T follicular helper cell (primary cell): ENCODE measurements around the gene PRKCI.
"Not testable (repeated sequence)": the region's sequence is repeated elsewhere in the genome, so short reads cannot be mapped to it uniquely, and the experiment has no call there.

Source experiments
- DNase-seq: peaks from one replicate; pipeline ENCODE4 v3.0.0-alpha.2; 2020; ENCODE audit warnings: low read depth

Gene PRKCI

GRCh38 chr3:170290194-170290593 lies 68.0 kb downstream of the PRKCI start:
- no peak for DNase-seq

GRCh38 chr3:170295586-170295985 lies 73.4 kb downstream of the PRKCI start:
- no peak for DNase-seq

DNA sequence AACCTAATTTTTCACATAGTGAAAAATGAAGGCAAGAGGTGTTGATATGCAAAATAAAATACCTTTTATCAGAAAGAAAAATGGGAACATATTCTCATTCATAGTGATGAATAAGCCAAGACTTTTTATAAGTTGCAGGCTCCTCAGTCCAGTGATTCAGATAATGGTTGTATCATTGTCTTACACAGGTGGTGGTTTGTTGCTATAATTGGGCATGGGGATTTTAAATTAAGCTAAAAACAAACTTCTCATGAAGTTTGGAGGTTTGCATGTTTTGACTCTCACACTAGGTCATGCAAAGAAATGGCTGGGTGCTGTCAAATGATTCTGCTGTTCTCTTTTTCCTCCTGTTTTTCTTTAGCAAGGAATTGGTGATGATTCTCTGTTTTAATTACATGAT lies 74.5 kb downstream of the PRKCI start:
- no peak for DNase-seq

GRCh38 chr3:170301405-170301804 lies 79.2 kb downstream of the PRKCI start:
- no peak for DNase-seq

DNA sequence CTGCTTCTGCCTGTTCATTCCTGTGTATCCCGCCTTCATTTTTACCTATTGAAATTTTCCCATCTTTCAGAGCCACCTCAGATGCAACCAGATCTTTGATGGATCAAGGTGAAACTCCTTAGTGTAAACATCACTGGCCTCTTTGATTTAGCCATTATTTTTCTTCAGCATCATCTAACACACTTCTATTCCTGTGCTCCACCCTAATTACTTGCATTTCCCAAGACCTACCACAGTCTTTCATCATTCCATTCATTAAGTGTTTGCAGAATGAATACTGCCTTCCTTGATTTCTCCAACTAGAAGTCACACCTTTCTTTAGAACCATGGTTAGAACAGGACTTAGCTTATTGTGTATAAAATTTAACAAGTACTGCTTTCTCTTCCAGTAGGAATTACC lies 79.8 kb downstream of the PRKCI start:
- DNase-seq, result no peak

- DNase-seq, result no peak
These were observed 83.8 kb downstream of the PRKCI start for GRCh38 chr3:170306015-170306414.

DNA sequence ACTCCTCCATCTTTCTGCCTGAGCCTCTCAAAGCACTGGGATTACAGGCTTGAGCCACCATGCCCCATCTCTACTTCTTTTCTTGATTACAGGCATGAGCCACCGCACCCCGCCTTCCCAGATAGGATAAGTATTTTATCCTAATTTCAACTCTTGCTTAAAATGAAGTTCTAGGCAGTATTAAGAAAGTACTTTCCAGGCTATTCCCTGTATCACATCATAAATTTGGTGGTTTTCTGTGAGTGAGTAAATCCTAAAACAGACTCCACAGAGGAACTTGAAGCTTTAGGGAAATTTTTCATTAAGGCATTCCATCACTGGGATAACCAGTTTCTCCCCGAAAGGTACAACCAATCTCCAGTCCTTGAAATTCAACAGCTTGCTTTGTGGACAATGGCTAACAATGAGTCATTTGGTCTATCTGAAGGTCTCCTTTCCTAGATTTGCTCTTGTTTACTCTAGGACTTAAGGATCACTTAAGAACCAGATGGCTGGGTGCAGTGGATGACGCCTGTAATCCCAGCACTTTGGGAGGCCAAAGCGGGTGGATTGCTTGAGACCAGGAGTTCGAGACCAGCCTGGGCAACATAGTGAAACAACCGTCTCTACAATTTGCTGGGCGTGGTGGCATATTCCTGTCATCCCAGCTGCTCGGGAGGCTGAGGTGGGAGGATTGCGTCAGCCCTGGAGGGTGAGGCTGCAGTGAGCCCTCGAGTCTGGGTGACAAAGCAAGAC lies 85.6 kb downstream of the PRKCI start:
- no peak for DNase-seq

- no peak for DNase-seq
These were observed 86.8 kb downstream of the PRKCI start for GRCh38 chr3:170309046-170309445.

DNA sequence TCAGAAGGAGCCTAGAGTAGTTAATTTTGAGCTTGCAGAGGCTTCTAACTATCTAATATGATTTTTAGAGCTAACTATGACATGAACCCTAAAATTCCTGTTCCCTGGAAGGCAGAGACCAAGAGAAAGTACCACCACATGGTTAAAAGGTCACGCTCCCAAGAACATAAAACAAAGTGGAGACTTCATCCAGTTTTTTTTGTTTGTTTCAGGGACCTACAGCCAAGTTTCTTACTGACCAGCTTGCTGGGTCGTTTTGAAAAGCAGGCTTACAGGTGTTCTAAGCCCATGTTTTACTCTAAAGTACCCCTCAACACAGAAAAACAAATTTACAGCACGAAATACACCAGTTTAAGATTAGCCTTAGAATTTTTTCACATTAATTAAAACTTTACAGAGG lies 95.7 kb downstream of the PRKCI start:
- no peak for DNase-seq

DNA sequence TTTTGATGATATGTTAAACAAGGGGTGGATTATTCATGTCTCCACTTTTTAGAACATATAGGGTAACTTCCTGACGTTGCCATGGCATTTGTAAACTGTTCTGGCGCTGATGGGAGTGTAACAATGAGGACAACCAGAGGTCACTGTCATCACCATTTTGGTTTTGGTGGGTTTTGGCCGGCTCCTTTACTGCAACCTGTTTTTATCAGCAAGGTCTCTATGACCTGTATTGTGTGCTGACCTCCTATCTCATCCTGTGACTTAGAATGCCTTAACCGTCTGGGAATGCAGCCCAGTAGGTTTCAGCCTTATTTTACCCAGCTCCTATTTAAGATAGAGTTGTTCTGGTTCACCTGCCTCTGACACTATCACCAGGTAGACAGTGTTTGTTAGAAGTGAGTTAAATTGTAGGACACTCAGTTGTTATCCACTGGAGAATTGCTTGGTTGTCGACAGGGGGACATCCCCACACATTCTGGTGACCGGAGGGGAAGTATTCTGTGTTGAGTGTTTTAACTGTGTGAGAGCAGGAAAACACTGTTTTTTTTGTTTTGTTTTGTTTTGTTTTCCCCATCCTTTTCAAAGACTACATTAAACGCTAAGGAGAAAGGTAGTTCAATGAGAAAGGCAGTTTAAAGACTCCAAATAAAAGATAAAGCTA lies 98.4 kb downstream of the PRKCI start:
- no peak for DNase-seq

GRCh38 chr3:170321321-170322034 lies 99.3 kb downstream of the PRKCI start:
- DNase-seq, result no peak

DNA sequence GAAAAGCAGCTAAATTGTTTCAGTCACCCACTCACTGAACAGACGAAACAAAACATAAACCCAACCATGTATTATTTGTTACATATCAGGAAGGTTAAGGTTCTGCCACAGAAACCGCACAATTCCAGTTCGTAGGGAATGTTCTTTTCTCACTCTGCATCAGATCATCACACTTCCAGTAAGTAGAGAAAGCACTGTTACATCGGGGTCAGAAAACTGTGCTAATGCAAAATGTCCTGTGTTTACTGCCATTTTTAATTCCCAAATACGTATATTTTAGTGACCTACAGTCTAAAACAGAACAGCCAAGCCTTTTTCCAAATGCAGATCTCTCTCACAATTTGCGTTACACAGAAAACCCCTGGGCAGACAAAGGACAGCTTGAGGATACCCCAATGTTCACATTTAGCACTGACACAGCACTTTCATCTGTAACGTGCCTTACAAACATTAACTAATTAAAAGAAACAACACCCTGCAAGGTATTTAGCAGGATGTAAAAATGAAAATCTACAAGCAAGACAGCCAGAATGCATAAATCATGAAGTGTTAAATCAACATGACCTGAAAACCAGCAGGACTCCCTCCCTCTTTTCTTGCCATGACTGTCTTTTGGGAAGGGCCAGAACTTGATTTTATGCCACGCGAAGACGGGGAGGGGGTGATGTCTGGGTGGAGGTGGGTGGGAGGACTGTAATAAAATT lies 100.5 kb downstream of the PRKCI start:
- no peak for DNase-seq

GRCh38 chr3:170323331-170323730 lies 101.1 kb downstream of the PRKCI start:
- no peak for DNase-seq

- no peak for DNase-seq
These were observed 102.7 kb downstream of the PRKCI start for GRCh38 chr3:170324962-170325361.

- DNase-seq, result no peak
These were observed 105.0 kb downstream of the PRKCI start for GRCh38 chr3:170327040-170327808.

GRCh38 chr3:170327868-170328548 lies 105.8 kb downstream of the PRKCI start:
- not testable (repeated sequence) for DNase-seq

DNA sequence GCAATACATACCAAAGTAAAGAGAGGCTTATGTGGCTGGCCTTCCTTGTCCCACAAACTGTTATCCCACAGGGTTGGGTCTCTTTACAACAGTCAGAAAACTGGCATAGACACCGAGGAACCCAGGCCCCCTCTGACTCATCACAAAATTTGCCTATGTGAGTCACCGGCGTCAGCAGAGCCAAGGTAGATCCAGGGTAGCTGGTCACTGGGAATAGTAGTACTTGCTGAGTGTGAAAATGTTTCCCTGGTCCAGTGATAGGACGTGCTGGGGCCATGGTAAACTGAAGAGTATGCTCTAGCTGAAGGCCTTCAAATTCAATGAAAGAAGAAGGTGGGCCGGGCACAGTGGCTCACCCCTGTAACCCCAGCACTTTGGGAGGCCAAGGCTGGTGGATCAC lies 108.1 kb downstream of the PRKCI start:
- no peak for DNase-seq

DNA sequence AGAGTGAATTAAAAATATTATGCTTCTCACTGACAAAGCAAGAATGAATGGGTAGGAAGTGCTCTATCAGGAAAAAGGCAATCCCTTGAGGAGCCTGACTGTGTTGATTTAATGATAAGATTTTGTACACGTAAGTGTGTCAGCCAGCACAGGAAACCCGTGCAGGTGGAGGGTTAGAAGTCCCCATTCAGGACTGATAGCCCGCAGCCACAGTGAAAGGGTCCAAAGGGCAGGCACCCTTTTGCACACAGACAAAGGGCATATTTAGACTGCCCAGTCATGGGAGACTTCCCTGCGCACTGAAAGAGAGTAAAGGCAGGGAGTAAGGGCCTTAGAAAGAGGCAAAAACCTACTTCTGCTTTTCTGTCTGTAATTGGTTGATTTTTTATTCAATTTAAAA lies 108.9 kb downstream of the PRKCI start:
- DNase-seq, result no peak

GRCh38 chr3:170337420-170337819 lies 115.2 kb downstream of the PRKCI start:
- no peak for DNase-seq

GRCh38 chr3:170338690-170339340 lies 116.6 kb downstream of the PRKCI start:
- no peak for DNase-seq

GRCh38 chr3:170342273-170342672 lies 120.0 kb downstream of the PRKCI start:
- DNase-seq, result not testable (repeated sequence)
